ENCODE data around the gene MGME1. TPM values are rescaled to one million over a fixed set of nuclear protein-coding genes. Genes with fewer than 3 reads are reported as not detected.

Gene MGME1
- total and polyA plus RNA-seq, 8 donors: 13.3 to 41.4 (median 35.4) TPM

DNA sequence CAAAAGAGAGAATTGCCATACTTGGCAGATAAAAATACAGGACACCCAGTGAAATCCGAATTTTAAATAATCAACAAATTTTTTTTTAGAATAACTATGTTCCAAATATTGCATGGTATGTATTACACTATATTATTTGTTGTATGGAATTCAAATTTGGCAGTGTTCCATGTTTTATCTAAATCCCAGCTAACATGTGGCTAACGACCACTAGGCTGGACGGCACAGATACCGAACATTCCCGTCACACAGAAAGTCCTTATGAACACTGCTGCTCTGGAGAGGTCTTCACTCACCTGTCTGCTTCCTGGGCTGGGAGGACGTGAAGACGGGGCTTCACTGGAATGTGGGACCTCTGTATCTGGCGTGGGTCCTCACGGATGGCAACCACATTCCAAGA is 33.1 kb upstream of the MGME1 start:
- ATAC-seq: no peak
- Histone ChIP-seq H3K9me3 (peaks cover 0 to 4% of the 10 kb centered on the region in 2 donors), H3K36me3 (peaks cover 0 to 5% of the 10 kb centered on the region in 2 donors), H3K27me3 (no peaks in the 10 kb centered on the region), H3K4me3 (no peak overlapping the region), H3K4me1 (peaks cover 17 to 28% of the 10 kb centered on the region in 2 donors), H3K27ac (no peak overlapping the region)
- TF ChIP-seq, protein P1, sequence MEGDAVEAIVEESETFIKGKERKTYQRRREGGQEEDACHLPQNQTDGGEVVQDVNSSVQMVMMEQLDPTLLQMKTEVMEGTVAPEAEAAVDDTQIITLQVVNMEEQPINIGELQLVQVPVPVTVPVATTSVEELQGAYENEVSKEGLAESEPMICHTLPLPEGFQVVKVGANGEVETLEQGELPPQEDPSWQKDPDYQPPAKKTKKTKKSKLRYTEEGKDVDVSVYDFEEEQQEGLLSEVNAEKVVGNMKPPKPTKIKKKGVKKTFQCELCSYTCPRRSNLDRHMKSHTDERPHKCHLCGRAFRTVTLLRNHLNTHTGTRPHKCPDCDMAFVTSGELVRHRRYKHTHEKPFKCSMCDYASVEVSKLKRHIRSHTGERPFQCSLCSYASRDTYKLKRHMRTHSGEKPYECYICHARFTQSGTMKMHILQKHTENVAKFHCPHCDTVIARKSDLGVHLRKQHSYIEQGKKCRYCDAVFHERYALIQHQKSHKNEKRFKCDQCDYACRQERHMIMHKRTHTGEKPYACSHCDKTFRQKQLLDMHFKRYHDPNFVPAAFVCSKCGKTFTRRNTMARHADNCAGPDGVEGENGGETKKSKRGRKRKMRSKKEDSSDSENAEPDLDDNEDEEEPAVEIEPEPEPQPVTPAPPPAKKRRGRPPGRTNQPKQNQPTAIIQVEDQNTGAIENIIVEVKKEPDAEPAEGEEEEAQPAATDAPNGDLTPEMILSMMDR (IDR thresholded peaks at IDR 0.05): no peak
- no peak for DNase-seq
- intact Hi-C loops (cut with DNase I): no loop called here

DNA sequence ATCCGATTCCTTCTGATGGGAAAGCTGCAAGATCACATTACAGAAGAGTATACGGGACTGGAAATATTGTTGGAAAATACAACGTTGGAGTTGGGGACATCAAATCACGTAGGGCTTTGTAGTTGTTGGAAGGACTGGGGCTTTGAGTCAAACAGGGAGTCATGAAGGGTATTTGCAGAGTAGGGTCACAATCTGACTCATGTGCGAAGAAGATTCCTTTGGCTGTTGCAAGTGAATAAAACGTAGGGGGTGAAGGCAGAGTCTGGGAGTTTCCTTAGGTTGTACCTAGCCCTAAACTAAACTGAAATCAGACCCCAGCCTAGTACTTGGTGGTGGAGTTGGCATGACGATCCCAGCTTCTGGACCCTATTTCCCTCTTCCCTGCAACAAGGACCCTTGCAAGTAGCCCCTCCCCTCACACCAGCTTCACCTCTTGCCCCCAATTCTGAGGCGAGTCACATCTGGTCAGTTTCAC is 32.5 kb upstream of the MGME1 start:
- H3K27ac ChIP-seq: peak overlapping the region; percentile 1 to 48
- H3K4me3 ChIP-seq: no peak overlapping the region
- H3K4me1 ChIP-seq: peaks cover 17 to 28% of the 10 kb centered on the region in 2 donors
- peaks cover 0 to 11% of the 10 kb centered on the region in 2 donors for H3K36me3 ChIP-seq
- peaks cover 0 to 3% of the 10 kb centered on the region in 2 donors for H3K9me3 ChIP-seq
- no peaks in the 10 kb centered on the region for H3K27me3 ChIP-seq
- DNase-seq (no peak), ATAC-seq (no peak)
- TF ChIP-seq, protein P1 (IDR thresholded peaks at IDR 0.05): no peak
- intact Hi-C loops (cut with DNase I): no loop called here

DNA sequence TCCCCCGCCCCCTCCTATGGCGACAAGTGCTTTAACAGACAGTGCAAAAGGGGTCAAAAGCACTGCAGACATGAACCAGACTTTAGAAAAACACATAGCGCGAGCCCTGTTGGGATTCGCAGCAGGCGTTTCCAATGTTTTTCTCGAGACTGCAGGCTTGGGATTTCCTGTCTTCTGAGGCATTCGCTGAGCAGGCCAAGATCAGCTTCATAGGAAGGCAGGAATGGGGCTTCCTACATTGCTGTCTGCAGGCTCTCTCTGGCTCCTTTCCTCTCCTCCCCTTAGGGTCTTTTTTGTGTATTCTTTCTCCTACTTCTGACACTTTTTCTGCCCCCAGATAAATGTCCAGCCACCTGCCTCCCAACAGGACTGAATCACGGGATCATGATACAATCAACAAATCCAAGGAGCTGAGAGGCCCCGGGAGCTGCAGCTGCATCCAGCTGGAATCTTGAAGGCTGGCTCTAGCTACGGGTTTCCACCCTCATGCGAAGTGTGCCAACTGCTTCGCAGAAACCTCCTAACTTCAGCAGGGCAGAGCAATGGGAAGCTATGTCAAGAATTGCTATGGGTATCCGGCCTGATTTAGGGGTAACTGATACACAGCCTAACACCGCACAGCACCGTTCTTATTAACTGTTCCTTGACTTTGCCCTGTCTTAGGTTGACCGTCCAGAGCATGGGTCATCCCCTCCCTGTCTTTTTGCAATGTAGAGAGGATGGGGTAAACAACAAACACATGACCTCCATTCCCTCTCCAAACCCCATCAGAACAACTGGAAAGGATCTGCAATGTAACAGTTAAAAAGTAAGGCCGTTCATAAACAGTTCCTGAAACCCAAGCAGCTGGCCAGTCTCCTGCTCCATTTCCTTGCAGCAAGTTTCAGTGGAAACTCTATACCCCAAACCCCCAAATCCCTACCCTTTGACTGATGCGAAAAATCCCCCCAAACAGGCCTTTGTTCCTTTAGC is 31.8 kb upstream of the MGME1 start:
- peak in 2 of 4 donors; percentile 92 to 95 for DNase-seq
- peaks cover 17 to 28% of the 10 kb centered on the region in 2 donors for H3K4me1 ChIP-seq

DNA sequence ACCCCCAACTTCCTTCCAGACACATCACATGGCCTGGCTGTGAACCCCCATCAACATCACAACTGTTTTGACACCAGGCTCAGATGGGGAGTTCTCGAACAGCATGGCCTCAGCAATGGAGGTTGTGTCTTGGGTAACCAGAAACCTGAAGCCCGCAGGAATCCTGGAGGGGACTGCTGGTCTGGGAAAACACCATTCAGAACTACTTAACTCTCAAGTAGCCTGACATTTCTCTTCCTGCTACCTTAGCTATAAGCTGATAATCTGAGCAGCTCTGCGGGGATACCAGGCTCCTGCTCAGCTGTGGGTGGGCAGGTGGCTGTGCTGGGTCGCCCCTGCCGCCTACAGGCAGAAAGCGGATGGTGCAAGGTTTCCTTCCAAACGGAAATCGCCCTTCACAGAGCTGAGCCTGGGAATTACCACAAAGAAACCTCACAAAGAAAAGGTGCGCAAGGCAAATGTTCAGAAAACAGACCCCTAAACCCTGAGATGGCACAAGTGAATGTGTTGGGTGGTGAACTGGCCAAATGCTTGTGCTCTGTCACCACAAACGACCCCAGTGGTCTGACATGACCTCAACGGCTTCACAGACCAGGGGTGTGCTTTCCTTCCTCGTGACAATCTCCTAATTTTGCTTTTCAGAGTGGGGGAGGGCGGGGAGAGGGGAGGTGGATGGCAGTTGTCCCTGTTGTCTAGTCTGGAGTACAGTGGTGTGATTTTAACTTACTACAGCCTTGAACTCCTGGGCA is 29.8 kb upstream of the MGME1 start:
- DNase-seq: peak in 2 of 4 donors; percentile 65 to 83
- Histone ChIP-seq H3K36me3 (peaks cover 4 to 38% of the 10 kb centered on the region in 2 donors), H3K4me3 (no peak overlapping the region), H3K27me3 (no peaks in the 10 kb centered on the region), H3K27ac (no peak overlapping the region), H3K4me1 (peaks cover 17 to 28% of the 10 kb centered on the region in 2 donors), H3K9me3 (no peaks in the 10 kb centered on the region)
- TF ChIP-seq, protein P1 (IDR thresholded peaks at IDR 0.05): peak; percentile 81 to 88
- peak; percentile 87 for ATAC-seq
- intact Hi-C loops (cut with DNase I): no loop called here

More for the DNA sequence above, 31.8 kb upstream of the MGME1 start:
- peak overlapping the region; percentile 1 to 48 for H3K27ac ChIP-seq
- H3K9me3 ChIP-seq: no peaks in the 10 kb centered on the region
- H3K27me3 ChIP-seq: no peaks in the 10 kb centered on the region
- no peak overlapping the region for H3K4me3 ChIP-seq
- intact Hi-C loops (cut with DNase I): no loop called here
- peak; percentile 29 for ATAC-seq
- TF ChIP-seq, protein P1 (IDR thresholded peaks at IDR 0.05): no peak
- H3K36me3 ChIP-seq: peaks cover 0 to 18% of the 10 kb centered on the region in 2 donors

Data from left lung (tissue), 10 donors.